GM20000 (cell line): ENCODE data around the gene METTL14.

Experiments
- DNase-seq: peaks from one replicate; pipeline ENCODE4 v3.0.0; 2012; ENCODE audit warnings: low spot score
- TF ChIP-seq, protein P1 (sequence below): IDR thresholded peaks from 2 replicates; pipeline ENCODE4 v1.5.1; 2012; ENCODE audit warnings: mild to moderate bottlenecking, control low read depth; ENCODE audit errors: extremely low read depth, missing control alignments

METTL14 gene

DNA sequence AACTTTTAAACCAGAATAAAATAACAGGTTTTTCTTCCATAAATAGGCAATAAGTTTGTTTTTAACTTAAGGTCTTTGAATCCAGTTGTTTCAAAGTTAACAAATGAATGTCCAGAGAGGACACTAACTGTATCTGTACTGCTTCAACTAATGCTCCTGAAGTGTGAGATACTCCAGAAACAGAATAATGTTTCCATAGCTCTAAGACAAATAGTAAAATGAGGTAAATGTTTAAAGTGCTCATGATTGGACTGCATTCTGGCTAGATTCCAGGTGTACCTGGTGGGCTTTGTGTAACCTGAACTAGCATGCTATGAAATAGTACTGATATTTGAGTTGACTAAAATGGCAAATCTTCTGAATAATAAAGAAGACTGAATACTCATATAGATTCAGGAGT lies 51.7 kb downstream of the METTL14 start:
- TF ChIP-seq, protein P1, sequence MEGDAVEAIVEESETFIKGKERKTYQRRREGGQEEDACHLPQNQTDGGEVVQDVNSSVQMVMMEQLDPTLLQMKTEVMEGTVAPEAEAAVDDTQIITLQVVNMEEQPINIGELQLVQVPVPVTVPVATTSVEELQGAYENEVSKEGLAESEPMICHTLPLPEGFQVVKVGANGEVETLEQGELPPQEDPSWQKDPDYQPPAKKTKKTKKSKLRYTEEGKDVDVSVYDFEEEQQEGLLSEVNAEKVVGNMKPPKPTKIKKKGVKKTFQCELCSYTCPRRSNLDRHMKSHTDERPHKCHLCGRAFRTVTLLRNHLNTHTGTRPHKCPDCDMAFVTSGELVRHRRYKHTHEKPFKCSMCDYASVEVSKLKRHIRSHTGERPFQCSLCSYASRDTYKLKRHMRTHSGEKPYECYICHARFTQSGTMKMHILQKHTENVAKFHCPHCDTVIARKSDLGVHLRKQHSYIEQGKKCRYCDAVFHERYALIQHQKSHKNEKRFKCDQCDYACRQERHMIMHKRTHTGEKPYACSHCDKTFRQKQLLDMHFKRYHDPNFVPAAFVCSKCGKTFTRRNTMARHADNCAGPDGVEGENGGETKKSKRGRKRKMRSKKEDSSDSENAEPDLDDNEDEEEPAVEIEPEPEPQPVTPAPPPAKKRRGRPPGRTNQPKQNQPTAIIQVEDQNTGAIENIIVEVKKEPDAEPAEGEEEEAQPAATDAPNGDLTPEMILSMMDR, result no peak
- DNase-seq, result no peak

DNA sequence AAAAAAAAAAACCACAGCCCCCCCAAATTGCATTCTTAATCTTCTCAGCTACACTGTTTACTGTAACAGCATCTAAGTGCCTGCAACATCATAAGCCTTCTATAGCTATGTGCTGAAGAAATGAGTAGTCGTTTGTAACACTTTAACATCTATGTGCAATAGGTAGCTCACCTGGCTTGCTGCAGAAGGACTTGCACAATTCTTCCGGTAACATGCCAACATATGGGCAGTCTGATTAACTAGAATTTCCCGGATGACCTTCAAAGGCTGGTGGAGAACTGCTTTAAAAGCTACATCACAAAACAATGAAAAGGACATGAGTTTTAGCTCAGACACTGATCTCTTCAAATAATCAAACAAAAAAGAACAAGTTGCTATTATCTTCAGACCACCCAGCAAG lies 52.9 kb downstream of the METTL14 start:
- no peak for DNase-seq
- TF ChIP-seq, protein P1, result no peak

DNA sequence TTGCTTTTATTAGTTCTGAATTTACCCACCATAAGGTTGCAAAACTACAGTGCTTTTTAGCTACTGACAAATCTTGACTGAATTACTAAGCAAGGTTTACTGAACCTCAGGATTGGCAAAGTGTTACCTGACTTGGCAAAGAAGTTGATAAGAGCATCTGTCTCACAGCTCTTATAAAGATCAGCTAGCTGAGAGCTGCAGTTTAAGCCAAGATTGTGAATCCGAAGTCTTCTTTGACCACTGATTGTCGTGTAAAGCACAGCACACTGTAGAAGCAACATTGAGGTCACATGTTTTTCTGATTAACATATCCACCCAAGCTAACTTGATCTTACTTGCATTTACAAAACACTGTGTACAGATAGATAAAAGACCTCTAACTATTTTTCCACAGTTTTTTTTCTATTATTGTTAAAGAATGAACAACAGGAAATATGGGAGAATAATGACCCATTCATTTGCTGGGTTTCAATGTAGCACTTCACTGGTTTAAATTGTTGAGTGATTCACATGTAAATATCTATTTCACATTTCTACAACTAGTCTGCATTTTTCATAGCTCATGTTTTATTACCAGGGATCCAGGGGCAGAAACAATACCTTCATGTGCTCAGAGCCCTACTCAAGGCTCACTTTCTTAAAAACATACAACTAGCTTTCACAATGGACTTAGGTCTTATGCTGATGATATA lies 54.0 kb downstream of the METTL14 start:
- DNase-seq, result no peak
- TF ChIP-seq, protein P1, result no peak

DNA sequence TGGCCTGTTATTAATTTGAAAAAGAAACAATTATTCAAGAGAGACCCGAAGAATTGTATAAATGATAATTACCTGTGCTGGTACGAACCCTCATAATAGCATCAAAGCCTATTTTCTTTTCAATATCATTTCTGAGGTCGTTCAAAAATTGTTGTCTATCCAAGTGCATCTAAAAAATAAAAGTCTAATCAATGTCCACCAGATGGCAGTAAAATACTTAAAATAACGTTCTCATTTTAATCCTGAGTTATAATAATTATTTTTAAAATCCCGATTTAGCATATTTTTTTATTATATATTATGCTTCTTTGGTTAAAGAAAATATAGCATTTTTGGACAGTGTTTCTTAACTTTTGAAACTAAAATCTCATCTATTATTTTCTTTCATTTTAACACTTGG lies 55.7 kb downstream of the METTL14 start:
- TF ChIP-seq, protein P1, result no peak
- DNase-seq, result peak; percentile 8

DNA sequence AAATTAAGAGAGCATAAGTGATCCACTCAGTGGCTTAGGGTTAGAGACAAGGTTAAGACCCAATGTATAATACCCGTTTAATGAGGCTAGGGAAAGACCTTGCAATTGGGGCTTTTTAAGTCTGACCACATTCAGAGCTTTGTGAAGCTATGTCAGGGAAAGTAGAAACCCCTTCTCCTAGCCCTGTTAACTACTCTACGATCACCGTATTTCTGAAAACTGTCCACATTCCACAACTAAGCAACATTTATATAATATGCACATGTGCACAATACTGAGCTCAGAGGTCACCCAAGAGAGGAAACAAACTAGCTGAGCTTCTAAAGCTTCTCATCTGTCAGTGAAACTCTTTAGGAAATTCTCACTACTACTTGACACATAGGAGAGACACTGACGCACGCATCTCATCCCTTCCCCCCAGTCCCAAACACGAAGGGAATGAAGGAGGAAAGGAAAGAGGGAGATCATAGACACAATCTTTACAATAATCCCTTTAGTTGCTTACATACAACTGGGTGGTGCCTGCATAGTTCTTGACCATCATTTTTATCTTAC lies 56.2 kb downstream of the METTL14 start:
- DNase-seq, result no peak
- TF ChIP-seq, protein P1, result no peak

DNA sequence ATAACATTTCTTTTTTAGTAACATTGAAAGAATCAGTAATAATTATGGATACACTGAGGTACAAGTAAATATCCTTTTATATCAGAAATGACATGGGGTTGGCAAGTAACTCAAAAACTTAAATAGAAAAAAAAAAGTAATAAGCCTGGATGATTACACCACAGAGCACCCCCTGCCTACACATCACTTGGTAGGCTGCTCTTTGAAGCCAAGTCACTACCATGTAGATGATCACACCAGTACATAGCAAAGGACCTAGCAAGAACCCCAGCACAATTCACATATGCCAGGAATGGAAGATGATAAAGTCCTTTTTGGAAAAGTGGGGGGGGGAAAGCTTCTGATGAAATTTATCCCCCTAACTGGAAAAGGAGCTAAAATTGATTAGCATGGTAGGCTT lies 56.9 kb downstream of the METTL14 start:
- DNase-seq, result no peak

DNA sequence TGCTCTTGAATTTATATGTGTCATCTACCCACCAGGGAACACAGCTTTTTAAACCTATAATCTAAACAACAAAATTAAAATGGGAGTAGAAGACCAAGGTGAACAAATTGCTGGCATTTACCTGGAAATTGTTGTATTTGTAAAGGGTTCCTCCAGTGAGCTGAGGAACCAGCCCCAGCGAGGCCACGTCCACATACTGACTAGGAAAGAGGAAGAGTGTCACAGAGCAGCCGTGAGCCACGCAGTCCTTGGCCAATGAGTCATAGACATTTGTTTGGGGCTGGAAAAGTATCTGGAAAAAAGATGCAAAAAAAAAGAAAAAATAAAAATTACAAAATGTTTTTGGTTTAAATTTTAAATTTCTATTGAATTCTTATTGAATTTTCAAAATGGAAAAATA lies 58.7 kb downstream of the METTL14 start:
- no peak for DNase-seq
- TF ChIP-seq, protein P1, result no peak

More for the DNA sequence above, 56.9 kb downstream of the METTL14 start:
- TF ChIP-seq, protein P1, result no peak
